Breast epithelium (tissue), 4 donors: Measurements from ENCODE around the gene ATP9A. TPM values are rescaled to one million over a fixed set of nuclear protein-coding genes. Genes with fewer than 3 reads are reported as not detected.
"Not testable (repeated sequence)": the region's sequence is repeated elsewhere in the genome, so short reads cannot be mapped to it uniquely, and the experiment has no call there.

ENCODE experiments used
- DNase-seq, 2 donors: peaks; one replicate each; pipeline ENCODE4 v3.0.0-alpha.2; 2019; ENCODE audit warnings: low spot score in 2 of 2
- H3K27ac ChIP-seq, 2 donors: fragments of 200-600 bp; sonication (generic) in 1 of 2; one replicate each; pipeline ENCODE4 v1.5.1; 2016 to 2019; ENCODE audit warnings: mild to moderate bottlenecking in 1 of 2
- H3K27me3 ChIP-seq, 2 donors: fragments of 200-600 bp; sonication (generic) in 1 of 2; one replicate each; pipeline versions ENCODE4 v1.5.1 to v1.6.0; 2017 to 2019; ENCODE audit warnings: control low read depth in 1 of 2, mild to moderate bottlenecking in 1 of 2
- H3K36me3 ChIP-seq: fragments of 200-600 bp; one replicate; pipeline ENCODE4 v1.5.1; 2019
- H3K4me1 ChIP-seq, 2 donors: fragments of 200-600 bp; sonication (generic); one replicate each; pipeline ENCODE4 v1.5.1; 2016 to 2019; ENCODE audit warnings: control low read depth in 1 of 2
- H3K4me3 ChIP-seq, 3 donors: fragments of 200-600 bp; sonication (generic); 1 replicate in 2 of 3; 2 replicates in 1 of 3; pipeline ENCODE4 v1.5.1; 2016 to 2019; ENCODE audit warnings: mild to moderate bottlenecking in 3 of 3, moderate library complexity in 2 of 3
- H3K9me3 ChIP-seq, 2 donors: fragments of 200-600 bp; sonication (generic) in 1 of 2; one replicate each; pipeline ENCODE4 v1.5.1; 2016 to 2019; ENCODE audit warnings: control low read depth in 1 of 2
- POLR2A ChIP-seq: fragments of 450-650 bp; IDR thresholded peaks from one replicate; pipeline ENCODE4 v1.6.1; 2016; ENCODE audit warnings: antibody characterized with exemption, mild to moderate bottlenecking, moderate library complexity
- POLR2AphosphoS5 ChIP-seq, 3 donors: sonication (generic); formaldehyde crosslinking; IDR thresholded peaks; one replicate each; pipeline ENCODE4 v1.6.1; 2017; ENCODE audit warnings: antibody characterized with exemption in 3 of 3
- intact Hi-C: fragments of 100-400 bp; cut with DNase I; formaldehyde crosslinking; loops from one replicate; pipeline ENCODE4 v1.15.1; 2023; ENCODE audit warnings: low total_unique reads
- total RNA-seq, 3 donors: library from RNA; depleted of rRNA; stranded (reverse); fragments of >200 nt; gene quantifications; one replicate each; pipeline ENCODE4 v1.1.0, GENCODE V29; 2016
- TF ChIP-seq, protein P1 (sequence below), 3 donors: fragments of 450-650 bp; IDR thresholded peaks; one replicate each; pipeline ENCODE4 v1.5.1; 2016 to 2017; ENCODE audit warnings: antibody characterized with exemption in 3 of 3, mild to moderate bottlenecking in 3 of 3, moderate library complexity in 3 of 3

Gene ATP9A
- total RNA-seq, 3 donors from 2014 or later = 41.6 to 98.4 (median 50.8) TPM

DNA sequence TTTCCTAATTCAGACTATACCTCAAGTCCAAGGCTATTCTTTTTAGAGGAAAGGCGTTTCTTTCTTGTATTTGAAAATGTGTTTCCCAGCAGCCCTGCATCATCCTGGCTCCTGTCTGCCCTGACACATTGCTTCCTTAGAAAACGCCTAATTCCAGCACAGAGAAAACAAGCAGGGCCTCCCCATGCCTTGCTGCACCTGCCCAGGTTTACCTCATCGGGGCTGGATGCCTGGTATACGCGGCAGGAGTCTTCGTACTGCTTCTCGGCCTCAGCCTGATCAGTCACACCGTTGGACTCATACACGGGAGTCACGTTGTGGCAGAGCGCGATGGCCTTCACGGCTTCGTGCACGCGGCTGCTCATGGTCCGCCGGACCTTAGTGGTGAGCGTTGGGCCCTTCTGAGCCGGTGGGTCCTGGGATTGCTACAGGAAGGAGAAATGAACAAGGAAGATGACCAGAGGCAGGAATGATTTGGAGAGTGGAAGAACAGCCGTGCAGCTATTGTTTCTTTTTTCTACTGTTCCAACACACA lies 111.4 kb downstream of the ATP9A start:
- TF ChIP-seq, protein P1, sequence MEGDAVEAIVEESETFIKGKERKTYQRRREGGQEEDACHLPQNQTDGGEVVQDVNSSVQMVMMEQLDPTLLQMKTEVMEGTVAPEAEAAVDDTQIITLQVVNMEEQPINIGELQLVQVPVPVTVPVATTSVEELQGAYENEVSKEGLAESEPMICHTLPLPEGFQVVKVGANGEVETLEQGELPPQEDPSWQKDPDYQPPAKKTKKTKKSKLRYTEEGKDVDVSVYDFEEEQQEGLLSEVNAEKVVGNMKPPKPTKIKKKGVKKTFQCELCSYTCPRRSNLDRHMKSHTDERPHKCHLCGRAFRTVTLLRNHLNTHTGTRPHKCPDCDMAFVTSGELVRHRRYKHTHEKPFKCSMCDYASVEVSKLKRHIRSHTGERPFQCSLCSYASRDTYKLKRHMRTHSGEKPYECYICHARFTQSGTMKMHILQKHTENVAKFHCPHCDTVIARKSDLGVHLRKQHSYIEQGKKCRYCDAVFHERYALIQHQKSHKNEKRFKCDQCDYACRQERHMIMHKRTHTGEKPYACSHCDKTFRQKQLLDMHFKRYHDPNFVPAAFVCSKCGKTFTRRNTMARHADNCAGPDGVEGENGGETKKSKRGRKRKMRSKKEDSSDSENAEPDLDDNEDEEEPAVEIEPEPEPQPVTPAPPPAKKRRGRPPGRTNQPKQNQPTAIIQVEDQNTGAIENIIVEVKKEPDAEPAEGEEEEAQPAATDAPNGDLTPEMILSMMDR (IDR thresholded peaks at IDR 0.05) = no peak
- TF ChIP-seq POLR2A (no peak), POLR2AphosphoS5 (IDR thresholded peaks at IDR 0.05) (no peak)
- no peak for DNase-seq
- Histone ChIP-seq H3K36me3 (no peaks in the 10 kb centered on the region), H3K9me3 (no peaks in the 10 kb centered on the region), H3K27me3 (no peaks in the 10 kb centered on the region), H3K4me3 (no peak overlapping the region), H3K27ac (no peak overlapping the region), H3K4me1 (no peaks in the 10 kb centered on the region)
- intact Hi-C loops = no loop called here

DNA sequence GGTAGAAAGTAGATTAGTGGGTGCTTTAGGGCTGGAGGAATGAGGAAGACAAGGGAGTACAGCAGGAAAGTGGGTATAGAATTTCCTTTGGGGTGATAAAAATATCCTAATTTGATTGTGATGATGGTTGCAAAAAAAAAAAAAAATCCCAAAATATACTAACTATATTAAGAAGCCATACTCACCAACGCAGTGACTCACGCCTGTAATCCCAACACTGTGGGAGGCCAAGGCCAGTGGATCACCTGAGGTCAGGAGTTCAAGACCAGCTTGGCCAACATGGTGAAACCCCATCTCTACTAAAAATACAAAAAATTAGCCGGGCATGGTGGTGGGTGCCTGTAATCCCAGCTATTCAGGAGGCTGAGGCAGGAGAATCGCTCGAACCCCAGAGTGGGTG lies 112.1 kb downstream of the ATP9A start:
- H3K4me3 ChIP-seq, intact Hi-C loops, H3K36me3 ChIP-seq, DNase-seq, H3K27me3 ChIP-seq, H3K9me3 ChIP-seq, H3K4me1 ChIP-seq, H3K27ac ChIP-seq: not testable (repeated sequence)

DNA sequence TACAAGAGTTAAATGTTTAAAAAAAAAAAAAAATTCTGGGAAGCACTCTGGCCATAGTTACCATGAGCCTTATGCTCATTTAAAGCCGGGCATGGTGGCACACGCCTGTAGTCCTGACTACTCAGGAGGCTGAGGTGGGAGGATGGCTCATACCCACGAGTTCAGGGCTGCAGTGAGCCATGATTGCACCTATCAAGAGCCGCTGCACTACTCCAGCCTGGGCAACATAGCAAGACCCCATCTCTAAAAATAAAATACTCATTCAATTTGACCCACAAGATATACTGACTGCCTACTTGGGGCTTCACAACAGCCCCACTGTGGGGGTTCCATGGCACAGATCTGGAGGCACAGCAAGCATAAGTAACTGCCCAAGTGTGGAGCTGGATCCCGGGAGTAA lies 113.7 kb downstream of the ATP9A start:
- DNase-seq = no peak
- Histone ChIP-seq H3K27me3 (no peaks in the 10 kb centered on the region), H3K9me3 (no peaks in the 10 kb centered on the region), H3K36me3 (no peaks in the 10 kb centered on the region), H3K27ac (no peak overlapping the region), H3K4me1 (no peaks in the 10 kb centered on the region), H3K4me3 (no peak overlapping the region)
- intact Hi-C loops = no loop called here
- TF ChIP-seq POLR2AphosphoS5 (IDR thresholded peaks at IDR 0.05) (no peak), POLR2A (no peak)
- TF ChIP-seq, protein P1 (IDR thresholded peaks at IDR 0.05) = no peak

DNA sequence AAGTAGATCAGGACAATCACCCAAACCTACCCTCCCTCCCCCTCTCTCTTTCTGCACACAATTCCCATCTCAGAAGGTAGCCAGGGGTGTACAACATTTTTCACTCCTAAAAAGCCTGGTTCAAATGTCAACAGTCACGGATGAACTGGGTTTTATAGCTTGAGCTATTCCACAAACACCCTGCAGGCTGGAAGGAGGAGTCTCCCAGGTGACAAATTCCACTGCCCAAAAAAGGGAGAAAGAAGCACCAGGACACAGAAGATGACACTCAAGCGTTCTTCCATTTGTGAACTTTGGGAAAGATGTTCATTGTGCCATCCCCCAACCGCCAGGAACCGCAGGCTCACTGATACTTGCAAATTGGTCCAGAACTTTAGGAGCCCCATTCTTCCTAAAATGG lies 114.1 kb downstream of the ATP9A start:
- no peaks in the 10 kb centered on the region for H3K9me3 ChIP-seq
- H3K27me3 ChIP-seq = no peaks in the 10 kb centered on the region
- DNase-seq = no peak
- intact Hi-C loops = no loop called here
- no peaks in the 10 kb centered on the region for H3K36me3 ChIP-seq
- H3K4me1 ChIP-seq = no peaks in the 10 kb centered on the region
- no peak overlapping the region for H3K27ac ChIP-seq
- no peak overlapping the region for H3K4me3 ChIP-seq
- TF ChIP-seq, protein P1 (IDR thresholded peaks at IDR 0.05) = no peak
- TF ChIP-seq POLR2A (no peak), POLR2AphosphoS5 (IDR thresholded peaks at IDR 0.05) (no peak)

DNA sequence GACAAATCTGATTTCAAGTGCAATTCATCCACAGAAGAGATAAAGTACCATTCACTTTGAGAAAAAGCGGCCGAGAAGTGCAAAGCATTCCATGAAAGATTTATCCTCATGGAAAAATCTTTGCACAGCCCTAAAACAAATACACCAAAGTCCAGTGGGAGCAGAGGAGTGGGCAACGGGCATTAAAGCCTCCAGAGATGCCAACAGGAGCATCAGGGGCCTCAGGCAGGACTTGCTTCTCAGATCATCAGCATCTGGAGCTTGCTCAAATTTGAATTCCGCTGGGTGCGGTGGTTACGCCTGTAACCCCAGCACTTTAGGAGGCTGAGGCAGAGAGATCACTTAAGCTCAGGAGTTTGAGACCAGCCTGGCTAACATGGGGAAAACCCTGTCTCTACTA lies 115.0 kb downstream of the ATP9A start:
- H3K27me3 ChIP-seq = no peaks in the 10 kb centered on the region
- intact Hi-C loops = no loop called here
- TF ChIP-seq, protein P1 (IDR thresholded peaks at IDR 0.05) = no peak
- TF ChIP-seq POLR2A = no peak
- no peak for TF ChIP-seq POLR2AphosphoS5 (IDR thresholded peaks at IDR 0.05)

More for the DNA sequence above, 115.0 kb downstream of the ATP9A start:
- no peak for DNase-seq
- Histone ChIP-seq H3K4me1 (no peaks in the 10 kb centered on the region), H3K4me3 (no peak overlapping the region), H3K27ac (no peak overlapping the region), H3K9me3 (no peaks in the 10 kb centered on the region), H3K36me3 (no peaks in the 10 kb centered on the region)
